GM18505 (cell line): ENCODE data around the gene CORO2A.
"Not testable (repeated sequence)": the region's sequence is repeated elsewhere in the genome, so short reads cannot be mapped to it uniquely, and the experiment has no call there.

Experiments used
- ATAC-seq: cut with Tn5 transposase; IDR thresholded peaks from one replicate; pipeline ENCODE4 v1.9.1; 2021; ENCODE audit not compliant: unreplicated experiment
- POLR2A ChIP-seq: IDR thresholded peaks from 4 replicates; pipeline ENCODE4 v1.6.1; 2011; ENCODE audit warnings: borderline replicate concordance; ENCODE audit not compliant: insufficient read depth, insufficient read length; ENCODE audit errors: extremely low read depth

CORO2A gene

DNA sequence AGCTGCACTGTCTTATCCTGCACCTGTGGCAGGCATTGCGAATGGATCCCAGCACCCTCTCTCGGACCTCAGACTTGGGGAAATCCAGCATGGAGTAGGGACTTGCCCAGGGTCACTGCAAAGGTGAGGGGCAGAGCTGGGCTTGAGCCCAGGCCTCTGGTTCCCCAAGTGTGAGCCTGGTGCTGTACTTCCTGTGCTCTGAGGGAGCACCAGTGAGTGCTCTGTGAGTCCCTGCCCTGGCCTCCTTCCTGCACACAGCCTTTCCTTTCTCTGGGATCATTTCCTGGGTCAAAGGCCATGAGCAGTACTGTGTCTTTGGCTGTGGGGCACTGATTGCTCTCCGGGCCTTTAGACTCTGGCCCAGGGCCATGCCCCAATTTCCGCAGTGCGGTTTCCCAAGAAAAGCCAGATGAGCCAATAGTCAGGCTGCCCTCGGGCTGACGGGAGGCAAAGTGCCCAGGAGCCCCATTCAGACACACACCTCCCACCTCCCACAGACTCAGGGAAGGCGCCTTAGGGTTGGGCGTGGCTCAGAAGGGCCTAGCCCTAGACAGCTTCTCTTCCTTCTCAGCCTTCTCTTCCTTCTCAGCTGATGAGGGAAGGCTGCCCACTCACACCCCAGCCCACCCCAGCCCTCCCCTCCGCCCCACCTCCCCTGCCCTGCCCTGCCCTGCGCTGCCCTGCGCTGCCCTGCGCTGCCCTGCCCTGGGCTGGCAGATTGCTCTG is 50.1 kb downstream of the CORO2A start:
- ATAC-seq: no peak

GRCh38 chr9:98140503-98140902 is 51.9 kb downstream of the CORO2A start:
- no peak for ATAC-seq
- no peak for TF ChIP-seq POLR2A

More for the DNA sequence above, 50.1 kb downstream of the CORO2A start:
- no peak for TF ChIP-seq POLR2A

GRCh38 chr9:98136489-98136888 is 55.9 kb downstream of the CORO2A start:
- no peak for ATAC-seq
- no peak for TF ChIP-seq POLR2A

- no peak for TF ChIP-seq POLR2A
These were observed 56.5 kb downstream of the CORO2A start for GRCh38 chr9:98135938-98136337.

GRCh38 chr9:98135558-98135934 is 56.9 kb downstream of the CORO2A start:
- no peak for TF ChIP-seq POLR2A
- no peak for ATAC-seq

More at GRCh38 chr9:98135938-98136337, 56.5 kb downstream of the CORO2A start:
- ATAC-seq: no peak

- ATAC-seq: no peak
- TF ChIP-seq POLR2A: no peak
These were observed 57.5 kb downstream of the CORO2A start for GRCh38 chr9:98134702-98135557.

DNA sequence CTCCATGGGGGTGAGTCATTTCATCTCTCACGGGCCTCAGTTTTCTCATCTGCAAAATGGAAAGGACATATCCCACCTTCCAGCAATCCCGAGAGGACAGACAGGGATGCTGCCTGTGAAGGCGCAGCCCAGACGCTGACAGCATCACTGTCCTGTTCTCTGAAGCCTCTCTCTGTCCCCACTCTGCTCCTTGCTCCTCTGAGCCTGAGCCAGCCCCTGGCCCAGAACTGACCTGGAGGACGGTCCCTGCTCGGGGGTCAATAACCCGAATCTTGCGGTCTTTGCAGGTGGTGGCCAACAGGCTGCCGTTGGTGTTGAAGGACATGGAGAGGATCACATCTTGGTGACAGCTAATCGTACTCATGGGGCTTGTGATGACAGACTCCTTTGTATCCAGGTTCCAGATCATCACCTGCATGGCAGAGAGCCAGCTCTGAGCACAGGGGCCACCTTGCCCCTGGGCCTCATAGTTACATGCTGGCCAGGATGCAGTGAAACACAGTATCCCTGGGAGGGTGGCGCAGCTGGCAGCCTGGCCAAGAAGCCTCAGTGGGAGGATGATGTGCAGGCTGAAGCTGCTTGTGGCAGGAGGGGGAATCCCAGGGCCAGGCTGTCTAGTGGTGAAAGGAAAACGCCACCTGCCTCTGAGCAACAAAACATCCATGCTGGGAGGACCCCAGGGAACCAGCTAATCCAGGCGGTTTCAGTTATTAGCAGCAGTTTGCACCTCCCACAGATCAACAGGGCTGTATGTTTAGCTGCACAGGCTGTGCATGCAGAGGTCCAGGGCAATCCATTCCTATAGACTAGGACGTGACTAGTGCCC is 59.4 kb downstream of the CORO2A start:
- TF ChIP-seq POLR2A: no peak
- no peak for ATAC-seq

DNA sequence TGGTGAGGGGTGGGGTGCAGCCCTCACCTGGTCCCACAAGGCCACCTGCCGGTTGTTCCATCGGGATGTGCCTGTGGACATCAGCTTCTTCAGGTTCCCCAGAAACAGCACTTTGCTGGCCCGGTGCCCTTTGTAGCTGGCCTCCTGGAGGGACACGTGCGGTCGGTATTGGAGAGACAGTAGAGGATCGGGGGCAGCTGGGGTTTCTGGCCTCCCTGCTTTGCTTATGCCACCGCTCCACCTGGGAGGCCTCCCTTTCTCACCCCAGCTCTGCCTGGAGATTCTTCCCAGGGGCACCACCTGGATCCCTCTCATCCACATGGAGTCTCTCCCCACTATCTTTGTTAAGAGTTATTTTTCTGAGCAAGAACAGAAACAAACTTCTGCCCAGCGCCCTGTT is 60.3 kb downstream of the CORO2A start:
- no peak for TF ChIP-seq POLR2A
- ATAC-seq: no peak

- TF ChIP-seq POLR2A: no peak
- ATAC-seq: no peak
These were observed 61.7 kb downstream of the CORO2A start for GRCh38 chr9:98130576-98131228.

DNA sequence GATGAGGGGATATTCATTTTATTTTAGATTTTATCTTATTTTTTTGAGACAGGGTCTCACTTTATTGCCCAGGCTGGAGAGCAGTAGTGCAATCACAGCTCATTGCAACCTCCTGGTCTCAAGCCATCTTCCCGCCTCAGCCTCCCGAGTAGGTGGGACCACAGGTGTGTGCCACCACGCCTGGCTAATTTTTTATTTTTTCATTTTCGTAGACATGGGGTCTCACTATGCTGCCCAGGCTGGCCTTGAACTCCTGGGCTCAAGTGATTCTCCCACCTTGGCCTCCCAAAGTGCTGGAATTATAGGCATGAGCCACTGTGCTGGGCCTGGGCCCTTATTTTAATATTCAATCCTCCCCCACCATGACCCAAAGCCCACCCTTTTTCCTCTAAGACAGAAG is 62.4 kb downstream of the CORO2A start:
- not testable (repeated sequence) for ATAC-seq

- no peak for ATAC-seq
- TF ChIP-seq POLR2A: no peak
These were observed 63.0 kb downstream of the CORO2A start for GRCh38 chr9:98129451-98129881.

DNA sequence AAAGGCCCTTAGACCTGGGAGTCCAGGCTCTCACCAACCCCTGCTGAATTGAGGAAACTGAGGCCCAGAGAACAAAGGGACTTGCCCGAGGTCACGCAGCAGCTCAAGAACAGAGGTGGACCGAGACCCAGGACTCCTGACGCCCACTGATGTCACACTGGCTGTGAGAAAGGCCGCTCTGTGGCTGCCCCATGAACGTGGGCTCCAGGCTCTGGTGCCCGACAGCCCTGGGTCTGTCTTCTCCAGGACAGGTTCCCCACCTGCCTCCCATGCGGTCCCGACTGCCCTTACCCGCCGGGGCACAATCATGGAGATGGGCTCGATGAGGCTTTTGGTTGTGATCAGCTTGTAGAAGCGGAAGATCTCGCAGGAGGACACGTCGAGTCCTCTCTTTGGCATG is 64.1 kb downstream of the CORO2A start:
- TF ChIP-seq POLR2A: no peak
- no peak for ATAC-seq

- no peak for ATAC-seq
- no peak for TF ChIP-seq POLR2A
These were observed 65.2 kb downstream of the CORO2A start for GRCh38 chr9:98127226-98127625.
